HUES48 (cell line): Measurements from ENCODE around the gene CABCOCO1.
"Not testable (repeated sequence)": the region's sequence is repeated elsewhere in the genome, so short reads cannot be mapped to it uniquely, and the experiment has no call there.

Source experiments
- H3K27ac ChIP-seq: one replicate; pipeline ENCODE4 v1.7.0; 2013; ENCODE audit warnings: low read depth, low read length, inconsistent platforms
- H3K27me3 ChIP-seq: 2 replicates; pipeline ENCODE4 v1.6.1; 2013; ENCODE audit warnings: mild to moderate bottlenecking, low read length; ENCODE audit not compliant: control insufficient read depth, insufficient read depth
- H3K36me3 ChIP-seq: 2 replicates; pipeline ENCODE4 v1.6.1; 2013; ENCODE audit warnings: low read length; ENCODE audit not compliant: control insufficient read depth, insufficient read depth
- H3K4me1 ChIP-seq: 2 replicates; pipeline ENCODE4 v1.6.1; 2013; ENCODE audit warnings: mild to moderate bottlenecking, low read length; ENCODE audit not compliant: control insufficient read depth, insufficient read depth
- H3K4me3 ChIP-seq: 2 replicates; pipeline ENCODE4 v1.5.1; 2013; ENCODE audit warnings: mild to moderate bottlenecking, low read depth, low read length
- H3K9ac ChIP-seq: 2 replicates; pipeline ENCODE4 v1.6.1; 2013; ENCODE audit warnings: mild to moderate bottlenecking, low read depth, low read length, moderate library complexity
- H3K9me3 ChIP-seq: 2 replicates; pipeline ENCODE4 v1.6.1; 2013; ENCODE audit warnings: low read length; ENCODE audit not compliant: control insufficient read depth, insufficient read depth

Gene CABCOCO1

GRCh38 chr10:61737455-61737854 is 74.7 kb downstream of the CABCOCO1 start:
- H3K4me3 ChIP-seq, H3K27me3 ChIP-seq, H3K27ac ChIP-seq, H3K36me3 ChIP-seq, H3K9me3 ChIP-seq, H3K4me1 ChIP-seq, H3K9ac ChIP-seq: not testable (repeated sequence)

DNA sequence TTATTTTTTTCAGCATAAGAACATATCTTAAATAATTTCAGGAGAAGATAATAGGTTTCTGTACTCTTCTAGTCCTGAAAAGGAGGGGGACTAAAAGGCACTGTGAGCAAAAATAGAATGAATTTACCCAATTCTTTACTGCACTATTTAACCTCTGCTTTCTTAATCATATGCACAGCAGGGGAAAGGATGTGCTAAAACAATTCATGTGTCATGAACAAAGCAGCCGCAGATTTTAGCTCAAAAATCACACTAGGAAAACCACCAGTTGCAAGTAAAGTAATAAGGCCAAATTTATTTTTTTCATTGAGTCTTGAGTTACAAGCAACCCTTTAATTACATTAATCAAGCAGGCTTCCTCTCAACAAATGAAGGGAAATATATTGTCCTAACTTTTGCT is 80.1 kb downstream of the CABCOCO1 start:
- Histone ChIP-seq H3K27me3 (no peaks in the 10 kb centered on the region), H3K4me3 (no peak overlapping the region), H3K9ac (no peak overlapping the region), H3K27ac (no peak overlapping the region), H3K36me3 (no peaks in the 10 kb centered on the region), H3K9me3 (no peaks in the 10 kb centered on the region), H3K4me1 (no peaks in the 10 kb centered on the region)

GRCh38 chr10:61744469-61744868 is 81.7 kb downstream of the CABCOCO1 start:
- Histone ChIP-seq H3K27me3 (no peaks in the 10 kb centered on the region), H3K9me3 (no peaks in the 10 kb centered on the region), H3K4me1 (no peaks in the 10 kb centered on the region), H3K27ac (no peak overlapping the region), H3K9ac (no peak overlapping the region), H3K36me3 (no peaks in the 10 kb centered on the region), H3K4me3 (no peak overlapping the region)

- H3K4me3 ChIP-seq, result no peak overlapping the region
- H3K4me1 ChIP-seq, result no peaks in the 10 kb centered on the region
- no peak overlapping the region for H3K27ac ChIP-seq
- H3K36me3 ChIP-seq, result no peaks in the 10 kb centered on the region
- H3K9me3 ChIP-seq, result no peaks in the 10 kb centered on the region
- no peak overlapping the region for H3K9ac ChIP-seq
- H3K27me3 ChIP-seq, result no peaks in the 10 kb centered on the region
Observed at GRCh38 chr10:61746377-61746776, 83.6 kb downstream of the CABCOCO1 start.

GRCh38 chr10:61747307-61747706 is 84.6 kb downstream of the CABCOCO1 start:
- H3K9ac ChIP-seq, result no peak overlapping the region
- H3K36me3 ChIP-seq, result no peaks in the 10 kb centered on the region
- no peaks in the 10 kb centered on the region for H3K9me3 ChIP-seq

DNA sequence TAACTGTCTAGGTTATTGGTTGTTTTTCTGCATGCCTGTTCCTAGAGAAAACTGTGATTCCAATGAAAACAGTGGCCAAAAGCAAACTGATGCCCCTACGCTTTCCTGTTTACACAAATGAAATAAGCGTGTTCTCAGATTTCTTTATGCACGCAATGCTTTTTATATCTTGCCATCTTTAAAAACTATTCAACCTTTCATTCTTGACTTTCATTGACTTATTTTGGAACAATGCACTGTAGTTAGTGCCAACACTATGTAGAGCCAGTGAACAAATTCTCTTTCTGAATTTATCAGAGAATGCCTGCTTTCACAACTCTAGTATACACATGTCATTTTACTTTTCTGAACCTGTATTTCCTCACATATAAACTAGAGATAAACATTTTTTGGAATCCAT is 86.6 kb downstream of the CABCOCO1 start:
- Histone ChIP-seq H3K4me3 (no peak overlapping the region), H3K9me3 (no peaks in the 10 kb centered on the region), H3K36me3 (no peaks in the 10 kb centered on the region), H3K27ac (no peak overlapping the region), H3K9ac (no peak overlapping the region), H3K27me3 (no peaks in the 10 kb centered on the region), H3K4me1 (peaks cover 25% of the 10 kb centered on the region)

More at GRCh38 chr10:61747307-61747706, 84.6 kb downstream of the CABCOCO1 start:
- Histone ChIP-seq H3K27me3 (no peaks in the 10 kb centered on the region), H3K4me3 (no peak overlapping the region), H3K27ac (no peak overlapping the region), H3K4me1 (0 out of 2 replicates have a peak, but pooled peaks cover 6% of the 10 kb centered on the region)

- no peaks in the 10 kb centered on the region for H3K9me3 ChIP-seq
- H3K36me3 ChIP-seq, result no peaks in the 10 kb centered on the region
- H3K27me3 ChIP-seq, result no peaks in the 10 kb centered on the region
- H3K4me3 ChIP-seq, result no peak overlapping the region
- H3K4me1 ChIP-seq, result peaks cover 42% of the 10 kb centered on the region
- H3K9ac ChIP-seq, result no peak overlapping the region
- H3K27ac ChIP-seq, result no peak overlapping the region
Observed at GRCh38 chr10:61750943-61751471, 88.3 kb downstream of the CABCOCO1 start.

DNA sequence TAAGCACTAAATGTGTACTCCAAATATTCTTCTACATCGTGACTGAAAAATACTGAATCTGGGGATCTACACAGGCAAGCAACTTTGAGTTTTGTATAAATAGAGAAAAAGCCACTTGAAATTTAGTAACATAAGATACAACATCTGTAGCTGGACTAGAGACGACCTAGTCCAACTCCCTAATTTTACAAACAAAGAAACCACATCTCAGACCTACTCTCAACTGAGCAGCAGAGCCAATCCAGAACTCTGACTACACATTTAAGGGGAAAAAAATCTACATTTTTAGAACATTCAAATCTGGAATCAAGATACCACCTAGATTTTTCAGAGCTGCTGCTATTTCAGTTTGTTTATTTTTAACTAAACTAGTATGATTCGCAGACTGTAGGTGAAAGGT is 88.9 kb downstream of the CABCOCO1 start:
- Histone ChIP-seq H3K27ac (no peak overlapping the region), H3K36me3 (no peaks in the 10 kb centered on the region), H3K4me1 (peaks cover 44% of the 10 kb centered on the region), H3K9ac (no peak overlapping the region), H3K27me3 (no peaks in the 10 kb centered on the region), H3K4me3 (no peak overlapping the region), H3K9me3 (no peaks in the 10 kb centered on the region)

DNA sequence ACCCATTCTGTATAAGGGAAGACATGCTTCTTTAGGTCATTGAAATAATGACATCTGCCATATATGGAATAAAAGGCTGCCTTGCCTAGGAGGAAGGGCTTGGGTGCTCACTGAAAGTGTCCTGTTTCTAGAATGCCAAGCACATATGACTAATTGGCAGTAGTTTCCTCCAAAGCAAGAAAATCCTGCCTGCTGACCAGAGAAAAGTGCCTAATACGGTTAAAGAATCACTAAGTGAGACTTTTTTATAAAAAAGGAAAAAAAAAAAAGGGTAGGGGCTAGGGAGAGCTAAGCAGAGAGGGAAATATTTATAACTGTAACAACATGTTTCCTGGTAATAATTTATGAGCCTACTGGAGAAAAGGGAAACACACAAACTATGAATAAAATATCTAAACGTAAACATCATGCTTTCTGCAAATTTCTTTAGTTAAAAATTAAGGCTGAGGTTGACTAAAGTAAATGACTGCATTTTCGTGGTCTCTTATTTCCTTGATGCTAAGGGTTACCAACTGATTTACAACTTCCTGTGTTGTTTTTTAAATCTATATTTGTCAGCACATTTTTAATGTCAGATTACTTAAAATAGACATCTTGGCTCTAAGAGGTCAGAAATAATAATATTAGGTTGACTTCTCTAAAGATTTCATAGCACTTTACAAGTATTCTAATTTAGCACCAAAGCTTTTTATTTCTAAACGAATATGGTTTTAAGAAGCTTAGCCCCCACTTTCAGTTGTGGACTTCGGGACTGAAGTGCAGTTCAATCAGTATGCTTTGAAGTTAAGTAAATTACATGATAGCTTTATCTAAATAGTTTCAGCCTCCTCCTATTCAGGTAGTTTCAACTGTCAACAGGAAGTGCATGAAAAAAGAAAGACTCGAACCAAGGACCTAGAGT is 89.6 kb downstream of the CABCOCO1 start:
- H3K9me3 ChIP-seq, result no peaks in the 10 kb centered on the region
- H3K36me3 ChIP-seq, result no peaks in the 10 kb centered on the region
- no peak overlapping the region for H3K4me3 ChIP-seq
- H3K4me1 ChIP-seq, result peaks cover 44% of the 10 kb centered on the region
- no peaks in the 10 kb centered on the region for H3K27me3 ChIP-seq
- H3K27ac ChIP-seq, result no peak overlapping the region
- no peak overlapping the region for H3K9ac ChIP-seq

- peaks cover 49% of the 10 kb centered on the region for H3K4me1 ChIP-seq
Observed at GRCh38 chr10:61753453-61753852, 90.7 kb downstream of the CABCOCO1 start.

More at GRCh38 chr10:61753453-61753852, 90.7 kb downstream of the CABCOCO1 start:
- H3K27ac ChIP-seq, result no peak overlapping the region
- H3K9me3 ChIP-seq, result no peaks in the 10 kb centered on the region
- no peaks in the 10 kb centered on the region for H3K36me3 ChIP-seq
- no peak overlapping the region for H3K9ac ChIP-seq
- H3K27me3 ChIP-seq, result no peaks in the 10 kb centered on the region
- no peak overlapping the region for H3K4me3 ChIP-seq
